Transverse colon (tissue), 4 donors: ENCODE data around the gene SGCG. TPM values are rescaled to one million over a fixed set of nuclear protein-coding genes. Genes with fewer than 3 reads are reported as not detected.

Experiments
- DNase-seq: peaks from one replicate; pipeline ENCODE4 v3.0.0-alpha.2; 2019
- H3K27ac ChIP-seq, 4 donors: fragments of 200-600 bp; sonication (generic); 2 replicates each; pipeline ENCODE4 v1.5.1; 2016 to 2018; ENCODE audit warnings: inconsistent platforms in 4 of 4
- H3K27me3 ChIP-seq: fragments of 200-600 bp; sonication (generic); 2 replicates; pipeline ENCODE4 v1.5.1; 2017; ENCODE audit warnings: inconsistent platforms
- H3K36me3 ChIP-seq, 4 donors: fragments of 200-600 bp; sonication (generic); 2 replicates each; pipeline ENCODE4 v1.5.1; 2017 to 2019; ENCODE audit warnings: inconsistent platforms in 4 of 4
- H3K4me1 ChIP-seq, 4 donors: fragments of 200-600 bp; sonication (generic); 2 replicates each; pipeline ENCODE4 v1.5.1; 2017 to 2020; ENCODE audit warnings: inconsistent platforms in 4 of 4
- H3K4me3 ChIP-seq, 4 donors: fragments of 200-600 bp; sonication (generic); 1 replicate in 1 of 4; 2 replicates in 3 of 4; pipeline versions ENCODE4 v1.5.1 to v1.6.1; 2017 to 2019; ENCODE audit warnings: inconsistent platforms in 4 of 4
- H3K9me3 ChIP-seq, 2 donors: fragments of 200-600 bp; sonication (generic); 2 replicates each; pipeline ENCODE4 v1.5.1; 2017 to 2019; ENCODE audit warnings: inconsistent platforms in 2 of 2
- CTCF ChIP-seq, 5 experiments: fragments of 200-600 bp in 3 of 5; fragments of 450-650 bp in 2 of 5; sonication (generic) in 3 of 5; IDR thresholded peaks; 1 replicate in 2 of 5; 2 replicates in 3 of 5; pipeline ENCODE4 v1.5.1; 2016 to 2017; ENCODE audit warnings: antibody characterized with exemption in 5 of 5, inconsistent platforms in 3 of 5, mild to moderate bottlenecking in 2 of 5, moderate library complexity in 1 of 5
- EP300 ChIP-seq: sonication (generic); formaldehyde crosslinking; IDR thresholded peaks from one replicate; pipeline ENCODE4 v1.6.1; 2017; ENCODE audit warnings: antibody characterized with exemption, low read depth
- POLR2A ChIP-seq: fragments of 450-650 bp; IDR thresholded peaks from one replicate; pipeline ENCODE4 v1.6.1; 2016; ENCODE audit warnings: antibody characterized with exemption, mild to moderate bottlenecking, moderate library complexity
- POLR2AphosphoS5 ChIP-seq, 3 donors: sonication (generic); formaldehyde crosslinking; IDR thresholded peaks; one replicate each; pipeline ENCODE4 v1.6.1; 2016; ENCODE audit warnings: antibody characterized with exemption in 3 of 3
- WGBS, 2 donors: methylation state at CpG; one replicate each; pipeline ENCODE4 v1.1.5; 2018; ENCODE audit warnings: low coverage in 1 of 2; 5-methylcytosine and 5-hydroxymethylcytosine counted together
- in situ Hi-C, 4 donors: fragments of 200-750 bp; cut with MboI; loops; one replicate each; pipeline versions ENCODE4 v1.15.0 to v1.15.1; 2017; ENCODE audit warnings: low sequenced_read_pairs in 3 of 4, low pct_ligation_motif_present in 1 of 4, low pct_unique_long_range_greater_than_20kb in 1 of 4
- intact Hi-C: fragments of 100-400 bp; cut with DNase I; formaldehyde crosslinking; loops from one replicate; pipeline ENCODE4 v1.15.1; 2023; ENCODE audit warnings: low total_unique reads
- small RNA-seq, 4 donors: library from RNA; depleted of rRNA; stranded (forward); fragments of <200 nt; gene quantifications; one replicate each; pipeline ENCODE3, GENCODE V24; 2016
- total RNA-seq, 4 donors: library from RNA; depleted of rRNA; stranded (reverse); fragments of >200 nt; gene quantifications; one replicate each; pipeline ENCODE4 v1.1.0, GENCODE V29; 2016

Gene SGCG
- total RNA-seq, 4 donors from 2014 or later = not detected

GRCh38 chr13:23367907-23368306, 187.1 kb downstream of the SGCG start:
- H3K27me3 ChIP-seq = no peaks in the 10 kb centered on the region
- WGBS, 2 donors = 95 to 96% methylated on average over 6 of the region's 6 CpGs
- H3K9me3 ChIP-seq = no peaks in the 10 kb centered on the region
- no peak for TF ChIP-seq EP300
- TF ChIP-seq CTCF (IDR thresholded peaks at IDR 0.05) = no peak
- TF ChIP-seq POLR2A = no peak
- no peak for TF ChIP-seq POLR2AphosphoS5 (IDR thresholded peaks at IDR 0.05)
- intact Hi-C loops (no loop called here), in situ Hi-C loops (no loop called here)
- H3K36me3 ChIP-seq = peaks cover 0 to 18% (median 3%) of the 10 kb centered on the region in 4 donors
- no peaks in the 10 kb centered on the region for H3K4me1 ChIP-seq
- no peak overlapping the region for H3K4me3 ChIP-seq
- no peak overlapping the region for H3K27ac ChIP-seq
- DNase-seq = no peak

GRCh38 chr13:23372264-23372906, 191.6 kb downstream of the SGCG start:
- Histone ChIP-seq H3K4me1 (peaks cover 0 to 15% (median 7%) of the 10 kb centered on the region in 4 donors), H3K4me3 (no peak overlapping the region), H3K36me3 (no peaks in the 10 kb centered on the region), H3K27ac (no peak overlapping the region), H3K27me3 (no peaks in the 10 kb centered on the region), H3K9me3 (no peaks in the 10 kb centered on the region)
- 51 to 59% methylated on average over 5 of the region's 5 CpGs for WGBS, 2 donors
- DNase-seq = no peak
- in situ Hi-C loops (no loop called here), intact Hi-C loops (loop anchor here (10.0 kb wide), 1 partner anchor 62 kb away; the partner anchor contains the start of gene SACS)
- TF ChIP-seq EP300 = no peak
- TF ChIP-seq POLR2AphosphoS5 (IDR thresholded peaks at IDR 0.05) = no peak
- TF ChIP-seq POLR2A = no peak
- TF ChIP-seq CTCF (IDR thresholded peaks at IDR 0.05) = no peak

Small RNAs within 50 kb of the gene (small RNA-seq; reads per million reads assigned to genes)
- 0 reads per million in 4 donors for gene RNU6-58P
- 0 reads per million in 4 donors for gene RNY3P4
